GM12875 (cell line): ENCODE results near the gene ANKDD1B.

Source experiments
- H3K4me3 ChIP-seq: one replicate; pipeline ENCODE4 v1.5.1; 2011; ENCODE audit warnings: low read depth, low read length, control low read depth
- TF ChIP-seq, protein P1 (sequence below): IDR thresholded peaks from 2 replicates; pipeline ENCODE4 v1.5.1; 2011; ENCODE audit warnings: low read depth, mild to moderate bottlenecking, control low read depth, inconsistent platforms, low read length, moderate library complexity, borderline replicate concordance; ENCODE audit not compliant: insufficient read depth

The ANKDD1B gene

DNA sequence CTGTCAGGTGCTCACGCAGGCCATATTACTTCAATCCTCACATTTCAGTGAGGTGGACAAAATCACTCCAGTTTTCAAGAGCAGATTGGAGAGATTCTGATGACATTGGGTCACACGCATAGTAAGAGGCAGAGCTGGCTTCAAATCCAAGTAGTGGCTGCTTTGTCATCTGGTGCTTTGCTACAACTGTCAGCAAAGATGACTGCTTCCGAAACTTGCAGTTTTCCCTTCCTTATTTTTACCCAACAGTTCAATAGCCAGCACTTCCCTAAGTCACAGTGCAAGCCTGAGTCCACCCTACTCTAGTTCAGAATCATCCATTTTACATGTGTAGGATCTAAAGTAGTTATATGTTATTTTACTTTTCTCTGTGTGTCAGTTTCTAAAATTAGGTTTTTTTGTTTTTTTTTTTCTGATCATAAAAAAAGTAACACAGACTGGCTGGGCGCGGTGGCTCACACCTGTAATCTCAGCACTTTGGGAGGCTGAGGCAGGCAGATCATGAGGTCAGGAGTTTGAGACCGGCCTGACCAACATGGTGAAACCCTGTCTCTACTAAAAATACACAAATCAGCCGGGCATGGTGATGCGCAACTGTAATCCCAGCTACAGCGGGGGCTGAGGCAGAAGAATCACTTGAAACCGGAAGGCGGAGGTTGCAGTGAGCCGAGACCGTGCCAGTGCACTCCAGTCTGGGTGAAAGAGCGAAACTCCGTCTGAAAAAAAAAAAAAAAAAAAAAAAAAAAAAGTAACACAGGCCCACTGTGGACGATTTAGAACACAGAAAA lies 49.6 kb downstream of the ANKDD1B start:
- TF ChIP-seq, protein P1, sequence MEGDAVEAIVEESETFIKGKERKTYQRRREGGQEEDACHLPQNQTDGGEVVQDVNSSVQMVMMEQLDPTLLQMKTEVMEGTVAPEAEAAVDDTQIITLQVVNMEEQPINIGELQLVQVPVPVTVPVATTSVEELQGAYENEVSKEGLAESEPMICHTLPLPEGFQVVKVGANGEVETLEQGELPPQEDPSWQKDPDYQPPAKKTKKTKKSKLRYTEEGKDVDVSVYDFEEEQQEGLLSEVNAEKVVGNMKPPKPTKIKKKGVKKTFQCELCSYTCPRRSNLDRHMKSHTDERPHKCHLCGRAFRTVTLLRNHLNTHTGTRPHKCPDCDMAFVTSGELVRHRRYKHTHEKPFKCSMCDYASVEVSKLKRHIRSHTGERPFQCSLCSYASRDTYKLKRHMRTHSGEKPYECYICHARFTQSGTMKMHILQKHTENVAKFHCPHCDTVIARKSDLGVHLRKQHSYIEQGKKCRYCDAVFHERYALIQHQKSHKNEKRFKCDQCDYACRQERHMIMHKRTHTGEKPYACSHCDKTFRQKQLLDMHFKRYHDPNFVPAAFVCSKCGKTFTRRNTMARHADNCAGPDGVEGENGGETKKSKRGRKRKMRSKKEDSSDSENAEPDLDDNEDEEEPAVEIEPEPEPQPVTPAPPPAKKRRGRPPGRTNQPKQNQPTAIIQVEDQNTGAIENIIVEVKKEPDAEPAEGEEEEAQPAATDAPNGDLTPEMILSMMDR, result no peak
- no peak overlapping the region for H3K4me3 ChIP-seq

DNA sequence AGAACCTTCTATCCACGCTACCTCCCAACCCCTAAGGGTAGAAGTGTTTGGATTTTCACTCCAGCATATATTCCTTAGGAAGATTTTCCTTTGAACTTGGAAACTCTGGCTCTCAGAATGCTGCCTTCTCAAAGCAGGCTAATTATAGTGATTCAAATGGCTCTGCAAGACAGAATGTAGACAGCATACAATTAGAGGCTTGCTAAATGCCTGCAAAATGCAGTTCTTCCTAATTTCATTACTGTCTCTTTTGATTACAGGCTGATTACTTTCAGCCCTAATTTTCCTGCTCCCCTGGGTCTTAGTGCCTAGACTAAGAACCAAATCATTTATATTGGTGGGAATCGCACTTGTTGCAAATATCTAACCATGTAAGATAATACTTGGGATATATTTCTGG lies 50.8 kb downstream of the ANKDD1B start:
- H3K4me3 ChIP-seq, result no peak overlapping the region
- TF ChIP-seq, protein P1, result no peak

DNA sequence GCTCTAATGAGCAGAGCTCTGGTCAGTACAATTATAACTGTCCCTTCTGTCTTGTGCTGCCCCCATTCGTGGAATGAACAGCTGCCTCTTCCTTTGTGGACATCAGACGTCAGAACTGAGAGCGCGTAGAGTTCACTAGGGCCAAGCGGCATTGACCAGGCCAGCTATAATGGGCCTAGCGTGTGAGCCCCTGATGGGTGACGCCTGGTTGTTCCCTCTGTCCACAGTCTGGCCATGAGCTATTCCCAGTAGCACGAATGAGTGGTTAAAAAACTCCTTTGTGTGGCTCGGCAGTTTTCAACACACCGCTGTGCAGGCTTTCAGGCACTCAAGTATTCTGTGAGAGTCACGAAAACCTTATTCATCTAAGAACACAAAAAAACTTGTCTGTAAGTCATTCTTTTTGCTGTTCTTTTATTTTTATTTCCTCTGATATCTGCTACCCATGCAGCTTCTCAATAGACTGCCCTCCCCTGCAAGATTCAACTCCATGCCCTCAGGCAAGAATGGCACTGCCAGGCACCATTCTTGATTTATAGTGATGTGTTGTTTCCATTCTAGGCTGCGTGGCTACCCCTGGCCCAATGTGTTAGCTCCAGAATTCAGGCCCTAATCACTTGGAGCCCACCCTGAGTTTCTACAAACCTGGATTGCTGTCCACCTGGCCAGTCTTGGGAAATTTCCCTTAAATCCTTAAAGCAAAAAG lies 52.5 kb downstream of the ANKDD1B start:
- no peak overlapping the region for H3K4me3 ChIP-seq
- TF ChIP-seq, protein P1, result no peak

DNA sequence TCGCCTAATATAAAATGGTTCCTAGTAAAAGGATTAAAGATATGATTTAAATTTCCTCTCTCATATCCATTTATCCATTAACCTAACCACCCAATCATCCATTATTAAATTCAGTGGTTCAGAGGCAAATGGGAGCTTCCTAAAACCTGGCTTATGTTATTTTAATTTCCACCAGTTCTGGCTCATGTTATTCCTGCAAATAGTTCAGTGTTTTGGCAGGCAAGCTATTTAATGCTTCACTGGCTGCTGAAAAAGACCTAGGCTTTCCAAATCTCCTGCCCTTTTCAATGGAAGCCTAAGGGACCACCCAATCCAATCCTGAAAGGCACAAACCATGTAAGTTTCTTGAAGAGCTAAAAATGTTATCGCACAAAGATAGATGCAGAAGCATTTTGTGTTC lies 53.7 kb downstream of the ANKDD1B start:
- H3K4me3 ChIP-seq, result no peak overlapping the region
- TF ChIP-seq, protein P1, result no peak

DNA sequence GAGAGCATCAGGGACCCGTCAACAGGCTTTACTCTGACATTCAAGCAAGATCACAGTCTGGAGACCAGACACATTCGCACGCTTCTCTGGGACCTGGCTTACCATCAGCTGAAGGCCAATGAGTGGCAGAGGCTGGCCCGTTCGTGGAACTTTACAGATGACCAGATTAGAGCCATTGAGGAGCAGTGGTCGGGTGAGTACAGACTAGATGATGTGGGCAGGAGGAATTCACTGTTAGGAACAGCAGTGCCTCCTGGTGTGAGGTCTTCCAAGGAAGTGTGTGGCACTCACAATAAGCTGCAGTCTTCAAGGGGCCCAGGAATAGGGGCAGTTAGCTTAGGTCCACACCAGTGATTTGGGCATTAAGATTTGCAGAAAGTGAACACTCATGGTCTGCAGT lies 55.5 kb downstream of the ANKDD1B start:
- H3K4me3 ChIP-seq, result no peak overlapping the region
- TF ChIP-seq, protein P1, result no peak

DNA sequence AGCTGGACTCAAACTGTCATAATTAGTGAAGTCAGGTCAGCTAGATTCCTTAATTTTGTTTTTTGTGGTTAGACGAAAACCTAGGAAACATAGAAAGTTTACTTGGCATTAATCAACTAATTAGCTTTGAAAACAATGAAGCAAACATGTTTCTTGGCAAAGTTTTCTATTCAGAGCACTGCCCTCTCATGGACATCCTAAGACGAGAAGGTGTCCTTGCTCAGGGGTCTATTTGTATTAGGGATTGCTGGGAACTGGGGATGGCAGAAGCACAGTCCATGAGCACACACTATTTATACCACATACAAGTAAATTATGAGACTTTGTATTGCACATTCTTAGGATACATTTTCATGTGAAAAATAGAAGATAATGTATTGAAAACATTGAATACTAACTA lies 56.3 kb downstream of the ANKDD1B start:
- TF ChIP-seq, protein P1, result no peak
- no peak overlapping the region for H3K4me3 ChIP-seq

DNA sequence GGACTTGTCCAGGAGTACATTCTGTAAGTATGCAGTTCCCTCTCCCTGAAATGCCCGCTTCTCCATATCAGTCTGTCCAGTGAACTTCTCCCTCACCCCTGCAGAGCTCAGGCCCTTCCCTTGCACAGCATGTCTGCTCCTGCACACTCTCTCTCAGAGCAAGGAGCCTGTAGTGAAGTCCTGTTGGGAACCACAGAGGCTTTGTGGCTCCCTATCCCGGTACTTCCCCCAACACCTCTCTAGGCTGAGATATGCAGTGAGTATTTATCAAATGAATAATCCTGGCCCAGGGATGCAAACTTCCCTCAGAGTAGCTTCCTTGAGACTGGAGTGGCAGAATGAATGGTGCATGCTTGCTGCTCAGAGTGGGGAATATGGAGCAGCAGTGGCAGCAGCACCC lies 57.2 kb downstream of the ANKDD1B start:
- peak overlapping the region; percentile 46 for H3K4me3 ChIP-seq

More for the DNA sequence above, 57.2 kb downstream of the ANKDD1B start:
- TF ChIP-seq, protein P1, result no peak
